ENCODE measurements around the gene FN1. TPM values are rescaled to one million over a fixed set of nuclear protein-coding genes. Genes with fewer than 3 reads are reported as not detected.

Gene FN1
- polyA plus RNA-seq, 1 of the 3 experiments (the other 2 are of a cell fraction) = 1,671 TPM

- H4K20me1 ChIP-seq (ENCODE audit: insufficient read depth) = peaks cover 62% of the 10 kb centered on the region
- no peaks in the 10 kb centered on the region for H3K27me3 ChIP-seq (ENCODE audit: insufficient read depth)
- H3F3A ChIP-seq (replicated peaks; ENCODE audit: insufficient read depth) = peaks cover 96% of the 10 kb centered on the region
- TF ChIP-seq USF2 (IDR thresholded peaks at IDR 0.05; ENCODE audit: borderline replicate concordance, low read depth, low read length) (no peak), EZH2phosphoT487 (IDR thresholded peaks at IDR 0.05; ENCODE audit: borderline replicate concordance, low read depth) (no peak), GATA2 (CRISPR knock-in tag; IDR thresholded peaks at IDR 0.05) (no peak), SIN3A (IDR thresholded peaks at IDR 0.05; ENCODE audit: borderline replicate concordance, low read depth, low read length) (no peak)
- H3K27ac ChIP-seq (ENCODE audit: low read depth in 2 of 2, low read length in 1 of 2) = peak overlapping the region in 1 of 2 experiments; percentile 16; a peak in 1 of 4 replicates
- no peaks in the 10 kb centered on the region for H3K4me1 ChIP-seq (ENCODE audit: control insufficient read depth in 1 of 2, insufficient read depth in 2 of 2, low read depth in 1 of 2, low read length in 1 of 2)
- 97% methylated on average over 4 of the region's 7 CpGs for WGBS (ENCODE audit: low lambda C conversion rate)
- H3K9me3 ChIP-seq = no peaks in the 10 kb centered on the region
- H3K9me2 ChIP-seq = no peaks in the 10 kb centered on the region
- no peak for DNase-seq
- peaks cover 75 to 97% of the 10 kb centered on the region in 2 experiments for H3K36me3 ChIP-seq (replicated peaks in 1 of 2; ENCODE audit: control insufficient read depth in 1 of 2, insufficient read depth in 2 of 2, low read length in 1 of 2)
- H3K4me2 ChIP-seq = no peak overlapping the region
- POLR2A ChIA-PET = no interaction called here
- CTCF ChIA-PET = no interaction called here
- peaks cover 57% of the 10 kb centered on the region for H3K79me2 ChIP-seq (ENCODE audit: insufficient read depth)
- no peak overlapping the region for H3K4me3 ChIP-seq (ENCODE audit: low read depth in 2 of 2, low read length in 1 of 2)
- H2AFZ ChIP-seq (ENCODE audit: low read depth) = no peak overlapping the region
- no peak overlapping the region for H3K9ac ChIP-seq
These were observed 55.2 kb downstream of the FN1 start for GRCh38 chr2:215380699-215381098.

GRCh38 chr2:215379948-215380347 is 55.9 kb downstream of the FN1 start:
- Histone ChIP-seq H3K27me3 (ENCODE audit: insufficient read depth) (no peaks in the 10 kb centered on the region), H3K4me1 (ENCODE audit: control insufficient read depth in 1 of 2, insufficient read depth in 2 of 2, low read depth in 1 of 2, low read length in 1 of 2) (no peaks in the 10 kb centered on the region), H2AFZ (ENCODE audit: low read depth) (no peak overlapping the region), H3K4me2 (no peak overlapping the region), H3K4me3 (ENCODE audit: low read depth in 2 of 2, low read length in 1 of 2) (no peak overlapping the region), H3F3A (replicated peaks; ENCODE audit: insufficient read depth) (peaks cover 98% of the 10 kb centered on the region), H3K36me3 (replicated peaks in 1 of 2; ENCODE audit: control insufficient read depth in 1 of 2, insufficient read depth in 2 of 2, low read length in 1 of 2) (peaks cover 82 to 97% of the 10 kb centered on the region in 2 experiments), H3K9ac (no peak overlapping the region), H4K20me1 (ENCODE audit: insufficient read depth) (peaks cover 68% of the 10 kb centered on the region), H3K9me2 (no peaks in the 10 kb centered on the region), H3K27ac (ENCODE audit: low read depth in 2 of 2, low read length in 1 of 2) (peak overlapping the region in 1 of 2 experiments; percentile 16; a peak in 1 of 4 replicates), H3K79me2 (ENCODE audit: insufficient read depth) (peaks cover 60% of the 10 kb centered on the region), H3K9me3 (no peaks in the 10 kb centered on the region)
- 98% methylated on average over 6 of the region's 6 CpGs for WGBS (ENCODE audit: low lambda C conversion rate)
- POLR2A ChIA-PET = no interaction called here
- TF ChIP-seq RAD21 (IDR thresholded peaks at IDR 0.05; ENCODE audit: low read length) (no peak), IRF3 (IDR thresholded peaks at IDR 0.05; ENCODE audit: low read depth, low read length) (no peak), FOXM1 (IDR thresholded peaks at IDR 0.05; ENCODE audit: low read depth) (no peak), SMC3 (IDR thresholded peaks at IDR 0.05; ENCODE audit: low read depth, low read length) (no peak), FOXJ3 (CRISPR knock-in tag; IDR thresholded peaks at IDR 0.05) (no peak), EP300 (IDR thresholded peaks at IDR 0.05; ENCODE audit: borderline replicate concordance in 1 of 2, low read depth in 1 of 2, low read length in 1 of 2) (no peak), USF1 (IDR thresholded peaks at IDR 0.05; ENCODE audit: borderline replicate concordance, low read depth) (no peak), TAF1 (IDR thresholded peaks at IDR 0.05; ENCODE audit: borderline replicate concordance, low read depth, low read length) (no peak), FOSL2 (IDR thresholded peaks at IDR 0.05; ENCODE audit: borderline replicate concordance, low read depth) (no peak), EZH2phosphoT487 (IDR thresholded peaks at IDR 0.05; ENCODE audit: borderline replicate concordance, low read depth) (no peak), GATA2 (CRISPR knock-in tag; IDR thresholded peaks at IDR 0.05) (no peak), JUND (IDR thresholded peaks at IDR 0.05) (no peak), RFX5 (IDR thresholded peaks at IDR 0.05; ENCODE audit: low read length) (no peak), NFIC (IDR thresholded peaks at IDR 0.05; ENCODE audit: borderline replicate concordance) (no peak)
- DNase-seq = no peak
- CTCF ChIA-PET = no interaction called here

All from SK-N-SH (cell line).